GM13977 (cell line): ENCODE results near the gene AKR1C8.

Experiments
- DNase-seq: peaks from one replicate; pipeline ENCODE4 v3.0.0; 2012; ENCODE audit warnings: low spot score
- CTCF ChIP-seq: IDR thresholded peaks from 2 replicates; pipeline ENCODE4 v1.5.1; 2012; ENCODE audit warnings: mild to moderate bottlenecking, control low read depth; ENCODE audit not compliant: insufficient read depth; ENCODE audit errors: extremely low read depth, missing control alignments
- in situ Hi-C: fragments of 300-500 bp; cut with MboI; formaldehyde crosslinking; loops from one replicate; pipeline ENCODE4 v1.12.0; 2022; ENCODE audit warnings: low sequenced_read_pairs, low pct_unique_long_range_greater_than_20kb, mixed read lengths, inconsistent platforms; ENCODE audit not compliant: unreplicated experiment

AKR1C8 gene

GRCh38 chr10:5165738-5166137 is 19.2 kb downstream of the AKR1C8 start:
- no peak for TF ChIP-seq CTCF
- DNase-seq = no peak
- in situ Hi-C loops = no loop called here

- TF ChIP-seq CTCF = no peak
- no peak for DNase-seq
- in situ Hi-C loops = no loop called here
These were observed 21.5 kb downstream of the AKR1C8 start for GRCh38 chr10:5163487-5163886.

GRCh38 chr10:5159126-5159525 is 25.8 kb downstream of the AKR1C8 start:
- DNase-seq = no peak
- in situ Hi-C loops = no loop called here
- TF ChIP-seq CTCF = no peak

DNA sequence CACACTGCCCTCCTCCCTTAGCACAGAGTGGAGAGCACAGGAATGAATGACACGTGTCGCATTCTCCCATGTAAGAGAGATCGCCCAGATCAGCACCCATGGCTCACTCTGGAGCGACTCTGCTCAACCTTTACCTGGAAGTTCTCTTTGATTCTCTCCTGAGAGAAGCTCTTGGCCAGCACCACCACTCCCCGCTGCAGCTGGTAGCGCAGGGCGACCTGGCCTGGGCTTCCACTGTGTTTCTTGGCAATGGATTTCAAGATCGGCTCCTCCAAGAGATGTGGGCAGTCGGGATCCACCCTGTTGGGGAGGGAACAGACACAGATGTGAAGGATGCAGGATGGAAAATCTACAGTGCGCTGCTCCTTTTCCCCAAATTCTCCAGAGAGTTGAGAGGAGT is 27.4 kb downstream of the AKR1C8 start:
- in situ Hi-C loops = no loop called here
- no peak for DNase-seq
- TF ChIP-seq CTCF = no peak

GRCh38 chr10:5155951-5156350 is 29.0 kb downstream of the AKR1C8 start:
- no peak for DNase-seq
- in situ Hi-C loops = no loop called here
- TF ChIP-seq CTCF = no peak

- in situ Hi-C loops = no loop called here
- no peak for DNase-seq
- no peak for TF ChIP-seq CTCF
These were observed 33.9 kb downstream of the AKR1C8 start for GRCh38 chr10:5151076-5151475.

- in situ Hi-C loops = no loop called here
- no peak for TF ChIP-seq CTCF
- no peak for DNase-seq
These were observed 36.3 kb downstream of the AKR1C8 start for GRCh38 chr10:5148678-5149032.
